ENCODE measurements around the gene MBD3L2B.
A peak's percentile ranks its signal among the peaks of the same experiment; 100 is the strongest.
"Not testable (repeated sequence)": the region's sequence is repeated elsewhere in the genome, so short reads cannot be mapped to it uniquely, and the experiment has no call there.

Gene MBD3L2B

GRCh38 chr19:7021331-7021730, at the start of gene MBD3L2B:
TSS of gene MBD3L2B (minus strand) at chr19:7021431. CDS start at chr19:7021397, 34 bp downstream.
- DNase-seq (ENCODE audit: low read depth in 3 of 3), result not testable (repeated sequence)

- DNase-seq (ENCODE audit: low read depth in 3 of 3), result no peak
Measured at GRCh38 chr19:7069904-7070226, 48.6 kb upstream of the MBD3L2B start.

GRCh38 chr19:7069042-7069903, 48.0 kb upstream of the MBD3L2B start, which contains the start of gene ZNF557:
TSS of gene ZNF557 (plus strand) at chr19:7069703. CDS start at chr19:7075075, 5,372 bp downstream.
- DNase-seq (ENCODE audit: low read depth in 3 of 3), result peak; percentile 96 to 99 (median 99)

GRCh38 chr19:7068599-7068998, 47.4 kb upstream of the MBD3L2B start:
- no peak for DNase-seq (ENCODE audit: low read depth in 3 of 3)

GRCh38 chr19:7067716-7068115, 46.5 kb upstream of the MBD3L2B start:
- DNase-seq (ENCODE audit: low read depth in 3 of 3), result no peak

- not testable (repeated sequence) for DNase-seq (ENCODE audit: low read depth in 3 of 3)
Measured at GRCh38 chr19:7067122-7067521, 45.9 kb upstream of the MBD3L2B start.

GRCh38 chr19:7063764-7064418, 42.7 kb upstream of the MBD3L2B start:
- DNase-seq (ENCODE audit: low read depth in 3 of 3), result no peak

- DNase-seq (ENCODE audit: low read depth in 3 of 3), result no peak
Measured at GRCh38 chr19:7063339-7063738, 42.1 kb upstream of the MBD3L2B start.

- not testable (repeated sequence) for DNase-seq (ENCODE audit: low read depth in 3 of 3)
Measured at GRCh38 chr19:7059977-7060376, 38.7 kb upstream of the MBD3L2B start.

- DNase-seq (ENCODE audit: low read depth in 3 of 3), result not testable (repeated sequence)
Measured at GRCh38 chr19:7058576-7058975, 37.3 kb upstream of the MBD3L2B start, which contains the start of gene MBD3L3. TSS of gene MBD3L3 (minus strand) at chr19:7058676. CDS start at chr19:7058605, 71 bp downstream.

- not testable (repeated sequence) for DNase-seq (ENCODE audit: low read depth in 3 of 3)
Measured at GRCh38 chr19:7056371-7056770, 35.1 kb upstream of the MBD3L2B start.

- DNase-seq (ENCODE audit: low read depth in 3 of 3), result not testable (repeated sequence)
Measured at GRCh38 chr19:7055679-7056078, 34.4 kb upstream of the MBD3L2B start.

- DNase-seq (ENCODE audit: low read depth in 3 of 3), result not testable (repeated sequence)
Measured at GRCh38 chr19:7054635-7055368, 33.6 kb upstream of the MBD3L2B start.

- not testable (repeated sequence) for DNase-seq (ENCODE audit: low read depth in 3 of 3)
Measured at GRCh38 chr19:7052896-7053295, 31.7 kb upstream of the MBD3L2B start.

GRCh38 chr19:7051421-7051820, 30.2 kb upstream of the MBD3L2B start:
- not testable (repeated sequence) for DNase-seq (ENCODE audit: low read depth in 3 of 3)

- DNase-seq (ENCODE audit: low read depth in 3 of 3), result not testable (repeated sequence)
Measured at GRCh38 chr19:7049021-7049420, 27.8 kb upstream of the MBD3L2B start, which contains the start of gene MBD3L2. TSS of gene MBD3L2 (plus strand) at chr19:7049321. CDS start at chr19:7049374, 53 bp downstream.

GRCh38 chr19:7041563-7041962, 20.3 kb upstream of the MBD3L2B start:
- DNase-seq (ENCODE audit: low read depth in 3 of 3), result not testable (repeated sequence)

GRCh38 chr19:7040079-7040478, 18.8 kb upstream of the MBD3L2B start, which contains the start of gene MBD3L4:
TSS of gene MBD3L4 (minus strand) at chr19:7040179. CDS start at chr19:7040144, 35 bp downstream.
- DNase-seq (ENCODE audit: low read depth in 3 of 3), result not testable (repeated sequence)

GRCh38 chr19:7030278-7030677, 9.0 kb upstream of the MBD3L2B start, which contains the start of gene MBD3L5:
TSS of gene MBD3L5 (plus strand) at chr19:7030578. CDS start at chr19:7030612, 34 bp downstream.
- not testable (repeated sequence) for DNase-seq (ENCODE audit: low read depth in 3 of 3)

- not testable (repeated sequence) for DNase-seq (ENCODE audit: low read depth in 3 of 3)
Measured at GRCh38 chr19:7028790-7029189, 7.6 kb upstream of the MBD3L2B start.

GRCh38 chr19:7018828-7019227, 2.4 kb downstream of the MBD3L2B start:
- DNase-seq (ENCODE audit: low read depth in 3 of 3), result no peak

GRCh38 chr19:7013678-7014077, 7.6 kb downstream of the MBD3L2B start:
- DNase-seq (ENCODE audit: low read depth in 3 of 3), result no peak
